Right renal pelvis (tissue), 4 donors: Measurements from ENCODE around the gene OR10Z1. TPM values are rescaled to one million over a fixed set of nuclear protein-coding genes. Genes with fewer than 3 reads are reported as not detected.

ENCODE experiments used
- DNase-seq, 4 donors: peaks; one replicate each; pipeline ENCODE4 v3.0.0-alpha.2; 2013; ENCODE audit warnings: low read depth in 4 of 4, low spot score in 3 of 4, missing footprints in 1 of 4
- polyA plus RNA-seq, 4 donors: library from polyadenylated mRNA; unstranded; fragments of 120-200 nt; gene quantifications; one replicate each; pipeline ENCODE4 v1.2.1, GENCODE V29; 2013; ENCODE audit not compliant: insufficient read length in 4 of 4

The OR10Z1 gene
- under 1 TPM; 0.03 to 0.06 (median 0.03) TPM for polyA plus RNA-seq

- DNase-seq = no peak
These were observed at the start of gene OR10Z1 for GRCh38 chr1:158604968-158605367. OR10Z1 (plus strand) TSS chr1:158605268; CDS start chr1:158606439, 1,171 bp downstream.

- no peak for DNase-seq
These were observed 45.4 kb upstream of the OR10Z1 start for GRCh38 chr1:158559696-158560095.

GRCh38 chr1:158563853-158564252 lies 41.2 kb upstream of the OR10Z1 start:
- no peak for DNase-seq

- no peak for DNase-seq
These were observed 40.5 kb upstream of the OR10Z1 start for GRCh38 chr1:158564608-158565007.

GRCh38 chr1:158570480-158570879 lies 34.6 kb upstream of the OR10Z1 start, which contains the start of gene OR6P1:
OR6P1 (minus strand) TSS chr1:158570580; CDS start chr1:158563604, 6,976 bp downstream.
- no peak for DNase-seq

GRCh38 chr1:158572226-158572625 lies 32.8 kb upstream of the OR10Z1 start:
- no peak for DNase-seq

GRCh38 chr1:158577561-158577960 lies 27.5 kb upstream of the OR10Z1 start:
- DNase-seq = no peak

GRCh38 chr1:158579733-158580132 lies 25.3 kb upstream of the OR10Z1 start, which contains the start of gene OR10X1:
OR10X1 (minus strand) TSS chr1:158579899; CDS start chr1:158579899, 0 bp downstream.
- no peak for DNase-seq

GRCh38 chr1:158583962-158584361 lies 21.1 kb upstream of the OR10Z1 start:
- DNase-seq = no peak

GRCh38 chr1:158586942-158587341 lies 18.1 kb upstream of the OR10Z1 start:
- no peak for DNase-seq

- DNase-seq = no peak
These were observed 4.3 kb upstream of the OR10Z1 start for GRCh38 chr1:158600735-158601134.

GRCh38 chr1:158607296-158607695 lies 2.2 kb downstream of the OR10Z1 start:
- DNase-seq = no peak

GRCh38 chr1:158611916-158612315 lies 6.8 kb downstream of the OR10Z1 start:
- no peak for DNase-seq

- no peak for DNase-seq
These were observed 8.7 kb downstream of the OR10Z1 start for GRCh38 chr1:158613764-158614163.

GRCh38 chr1:158638146-158638545 lies 33.1 kb downstream of the OR10Z1 start:
- no peak for DNase-seq

- no peak for DNase-seq
These were observed 33.8 kb downstream of the OR10Z1 start for GRCh38 chr1:158638904-158639303.

GRCh38 chr1:158644449-158644848 lies 39.4 kb downstream of the OR10Z1 start:
- DNase-seq = no peak

GRCh38 chr1:158646465-158646864 lies 41.4 kb downstream of the OR10Z1 start:
- DNase-seq = no peak

GRCh38 chr1:158649052-158649451 lies 44.0 kb downstream of the OR10Z1 start:
- no peak for DNase-seq

GRCh38 chr1:158652721-158653334 lies 47.8 kb downstream of the OR10Z1 start:
- no peak for DNase-seq

GRCh38 chr1:158654086-158654485 lies 49.0 kb downstream of the OR10Z1 start:
- DNase-seq = no peak

GRCh38 chr1:158654571-158654970 lies 49.5 kb downstream of the OR10Z1 start:
- DNase-seq = no peak
